Measurements from ENCODE around the gene PLCH1. TPM values are rescaled to one million over a fixed set of nuclear protein-coding genes. Genes with fewer than 3 reads are reported as not detected.

PLCH1 gene
- total RNA-seq, 1 donor = 0.36 TPM

DNA sequence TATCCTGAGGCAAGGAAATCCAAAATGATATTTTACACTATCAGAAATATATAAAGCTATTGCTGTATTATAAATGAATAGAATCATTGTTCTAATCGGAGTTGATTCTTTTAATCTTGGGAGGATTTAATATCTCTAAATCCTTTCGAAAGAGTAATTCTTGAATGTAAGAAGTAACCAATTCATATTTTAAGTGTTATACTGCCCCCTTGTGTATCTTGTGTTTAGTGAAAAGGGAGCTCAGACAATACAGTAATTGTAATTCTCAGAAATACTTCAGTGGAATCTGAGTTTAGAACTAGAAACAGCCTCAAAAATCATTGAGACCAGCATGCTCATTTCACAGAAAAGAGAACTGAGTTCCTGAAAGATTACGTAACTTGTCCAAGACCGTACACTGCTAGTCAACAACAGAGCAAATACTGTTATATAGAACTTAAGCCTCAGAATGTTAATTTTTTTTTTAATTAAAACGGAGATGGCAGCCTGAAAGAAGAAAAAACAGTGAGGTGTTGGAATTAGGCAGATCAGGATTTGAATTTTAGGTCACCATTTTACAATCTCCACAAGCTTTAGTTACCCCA is 42.9 kb downstream of the PLCH1 start:
- H3K4me2 ChIP-seq (ENCODE audit: insufficient read depth, low read length) = peak overlapping the region; percentile 23
- H3K79me2 ChIP-seq (ENCODE audit: insufficient read depth, low read length) = no peaks in the 10 kb centered on the region
- TF ChIP-seq, protein P1, sequence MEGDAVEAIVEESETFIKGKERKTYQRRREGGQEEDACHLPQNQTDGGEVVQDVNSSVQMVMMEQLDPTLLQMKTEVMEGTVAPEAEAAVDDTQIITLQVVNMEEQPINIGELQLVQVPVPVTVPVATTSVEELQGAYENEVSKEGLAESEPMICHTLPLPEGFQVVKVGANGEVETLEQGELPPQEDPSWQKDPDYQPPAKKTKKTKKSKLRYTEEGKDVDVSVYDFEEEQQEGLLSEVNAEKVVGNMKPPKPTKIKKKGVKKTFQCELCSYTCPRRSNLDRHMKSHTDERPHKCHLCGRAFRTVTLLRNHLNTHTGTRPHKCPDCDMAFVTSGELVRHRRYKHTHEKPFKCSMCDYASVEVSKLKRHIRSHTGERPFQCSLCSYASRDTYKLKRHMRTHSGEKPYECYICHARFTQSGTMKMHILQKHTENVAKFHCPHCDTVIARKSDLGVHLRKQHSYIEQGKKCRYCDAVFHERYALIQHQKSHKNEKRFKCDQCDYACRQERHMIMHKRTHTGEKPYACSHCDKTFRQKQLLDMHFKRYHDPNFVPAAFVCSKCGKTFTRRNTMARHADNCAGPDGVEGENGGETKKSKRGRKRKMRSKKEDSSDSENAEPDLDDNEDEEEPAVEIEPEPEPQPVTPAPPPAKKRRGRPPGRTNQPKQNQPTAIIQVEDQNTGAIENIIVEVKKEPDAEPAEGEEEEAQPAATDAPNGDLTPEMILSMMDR (IDR thresholded peaks at IDR 0.05; ENCODE audit: extremely low read depth, low read depth, low read length) = peak; percentile 68
- no peak overlapping the region for H3K4me3 ChIP-seq (ENCODE audit: insufficient read depth, low read length)
- DNase-seq (ENCODE audit: insufficient read length, low spot score, missing footprints) = peak; percentile 19
- H3K27ac ChIP-seq (ENCODE audit: low read depth, low read length) = no peak overlapping the region
- no peaks in the 10 kb centered on the region for H3K36me3 ChIP-seq (ENCODE audit: insufficient read depth, low read length)
- H3K27me3 ChIP-seq (ENCODE audit: insufficient read depth, low read length) = no peaks in the 10 kb centered on the region
- H3K9me3 ChIP-seq (ENCODE audit: low read depth, low read length) = no peaks in the 10 kb centered on the region
- no peak overlapping the region for H2AFZ ChIP-seq (ENCODE audit: low read length)
- no peaks in the 10 kb centered on the region for H4K20me1 ChIP-seq (ENCODE audit: insufficient read depth, low read length)
- no peaks in the 10 kb centered on the region for H3K4me1 ChIP-seq (ENCODE audit: insufficient read depth, low read length)

DNA sequence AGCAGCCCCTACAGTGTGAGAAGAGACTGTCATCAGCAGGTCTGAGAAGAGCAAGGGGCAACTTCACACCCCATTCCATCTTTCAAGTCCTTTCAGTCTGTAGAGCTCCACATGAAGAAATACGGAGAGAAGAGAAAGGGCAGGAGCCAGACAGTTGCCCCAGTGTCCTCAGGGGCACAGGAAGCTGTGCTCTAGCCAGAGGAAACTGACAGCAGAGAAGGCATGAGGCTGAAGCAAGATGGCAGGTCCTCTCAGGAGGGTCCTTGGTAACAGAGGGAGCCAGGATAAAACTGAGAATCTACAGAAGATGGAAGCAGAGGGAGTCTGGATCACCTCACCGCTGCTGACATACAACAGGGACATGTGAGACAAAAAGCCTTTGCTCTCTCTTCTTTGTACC is 47.3 kb downstream of the PLCH1 start:
- H3K79me2 ChIP-seq (ENCODE audit: insufficient read depth, low read length) = no peaks in the 10 kb centered on the region
- no peaks in the 10 kb centered on the region for H3K4me1 ChIP-seq (ENCODE audit: insufficient read depth, low read length)
- no peaks in the 10 kb centered on the region for H4K20me1 ChIP-seq (ENCODE audit: insufficient read depth, low read length)
- no peaks in the 10 kb centered on the region for H3K9me3 ChIP-seq (ENCODE audit: low read depth, low read length)
- no peak overlapping the region for H3K4me3 ChIP-seq (ENCODE audit: insufficient read depth, low read length)
- H3K36me3 ChIP-seq (ENCODE audit: insufficient read depth, low read length) = no peaks in the 10 kb centered on the region
- no peak overlapping the region for H3K4me2 ChIP-seq (ENCODE audit: insufficient read depth, low read length)
- no peaks in the 10 kb centered on the region for H3K27me3 ChIP-seq (ENCODE audit: insufficient read depth, low read length)
- no peak for DNase-seq (ENCODE audit: insufficient read length, low spot score, missing footprints)
- H3K27ac ChIP-seq (ENCODE audit: low read depth, low read length) = no peak overlapping the region
- TF ChIP-seq, protein P1 (IDR thresholded peaks at IDR 0.05; ENCODE audit: extremely low read depth, low read depth, low read length) = no peak
- H2AFZ ChIP-seq (ENCODE audit: low read length) = peak overlapping the region; percentile 9

DNA sequence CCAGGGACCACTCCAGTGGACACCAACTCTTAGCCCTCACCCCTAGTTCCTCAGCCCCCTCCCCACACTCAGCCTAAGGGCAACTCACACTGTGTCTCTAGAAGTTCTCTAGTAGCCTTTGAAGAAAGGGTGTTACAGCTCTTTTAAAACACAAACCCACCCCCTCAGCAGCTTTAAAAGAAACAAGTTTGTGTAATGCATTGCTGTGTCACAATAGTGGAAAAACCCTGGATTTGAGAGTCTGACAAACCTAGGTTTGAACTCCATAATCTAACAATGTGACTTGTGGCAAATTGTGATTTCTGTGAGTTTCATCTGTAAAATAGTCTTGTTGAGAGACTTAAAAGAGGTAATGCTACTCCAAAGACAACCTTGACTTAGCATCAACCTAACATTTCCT is 54.0 kb downstream of the PLCH1 start:
- Histone ChIP-seq H3K36me3 (ENCODE audit: insufficient read depth, low read length) (no peaks in the 10 kb centered on the region), H3K79me2 (ENCODE audit: insufficient read depth, low read length) (no peaks in the 10 kb centered on the region), H3K9me3 (ENCODE audit: low read depth, low read length) (no peaks in the 10 kb centered on the region), H2AFZ (ENCODE audit: low read length) (no peak overlapping the region), H3K4me3 (ENCODE audit: insufficient read depth, low read length) (no peak overlapping the region), H3K4me2 (ENCODE audit: insufficient read depth, low read length) (no peak overlapping the region), H3K27me3 (ENCODE audit: insufficient read depth, low read length) (no peaks in the 10 kb centered on the region), H3K27ac (ENCODE audit: low read depth, low read length) (no peak overlapping the region), H4K20me1 (ENCODE audit: insufficient read depth, low read length) (no peaks in the 10 kb centered on the region), H3K4me1 (ENCODE audit: insufficient read depth, low read length) (no peaks in the 10 kb centered on the region)
- TF ChIP-seq, protein P1 (IDR thresholded peaks at IDR 0.05; ENCODE audit: extremely low read depth, low read depth, low read length) = no peak
- DNase-seq (ENCODE audit: insufficient read length, low spot score, missing footprints) = peak; percentile 26

DNA sequence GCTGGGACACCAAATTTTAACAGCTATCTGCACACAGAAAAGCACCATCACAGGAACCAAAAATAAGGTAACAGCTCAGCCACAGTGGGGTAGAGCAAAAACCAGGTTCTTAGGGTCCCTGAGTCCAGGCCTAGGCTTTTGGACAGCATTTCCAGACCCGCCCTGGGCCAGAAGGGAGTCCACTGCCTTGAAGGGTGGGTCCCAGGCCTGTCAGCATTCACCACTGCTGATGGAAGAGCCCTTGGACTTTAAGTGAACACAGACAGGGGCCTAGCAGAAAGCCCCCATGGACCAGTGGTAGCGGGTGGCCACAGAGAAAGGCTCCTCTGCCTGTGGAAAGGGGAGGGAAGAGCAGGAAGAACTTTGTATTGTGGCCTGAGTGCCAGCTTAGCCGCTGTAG is 56.4 kb downstream of the PLCH1 start:
- no peak overlapping the region for H3K4me2 ChIP-seq (ENCODE audit: insufficient read depth, low read length)
- H3K79me2 ChIP-seq (ENCODE audit: insufficient read depth, low read length) = no peaks in the 10 kb centered on the region
- no peaks in the 10 kb centered on the region for H3K27me3 ChIP-seq (ENCODE audit: insufficient read depth, low read length)
- H3K9me3 ChIP-seq (ENCODE audit: low read depth, low read length) = no peaks in the 10 kb centered on the region
- H3K4me3 ChIP-seq (ENCODE audit: insufficient read depth, low read length) = no peak overlapping the region
- H3K4me1 ChIP-seq (ENCODE audit: insufficient read depth, low read length) = no peaks in the 10 kb centered on the region
- no peak overlapping the region for H3K27ac ChIP-seq (ENCODE audit: low read depth, low read length)
- H4K20me1 ChIP-seq (ENCODE audit: insufficient read depth, low read length) = no peaks in the 10 kb centered on the region
- TF ChIP-seq, protein P1 (IDR thresholded peaks at IDR 0.05; ENCODE audit: extremely low read depth, low read depth, low read length) = no peak
- no peak for DNase-seq (ENCODE audit: insufficient read length, low spot score, missing footprints)
- H3K36me3 ChIP-seq (ENCODE audit: insufficient read depth, low read length) = no peaks in the 10 kb centered on the region
- H2AFZ ChIP-seq (ENCODE audit: low read length) = no peak overlapping the region
